ENCODE data around the gene ADD2. TPM values are rescaled to one million over a fixed set of nuclear protein-coding genes. Genes with fewer than 3 reads are reported as not detected.

Gene ADD2
- total and polyA plus RNA-seq, 4 donors, result 0.08 to 156 (median 0.16) TPM; not detected in 1

DNA sequence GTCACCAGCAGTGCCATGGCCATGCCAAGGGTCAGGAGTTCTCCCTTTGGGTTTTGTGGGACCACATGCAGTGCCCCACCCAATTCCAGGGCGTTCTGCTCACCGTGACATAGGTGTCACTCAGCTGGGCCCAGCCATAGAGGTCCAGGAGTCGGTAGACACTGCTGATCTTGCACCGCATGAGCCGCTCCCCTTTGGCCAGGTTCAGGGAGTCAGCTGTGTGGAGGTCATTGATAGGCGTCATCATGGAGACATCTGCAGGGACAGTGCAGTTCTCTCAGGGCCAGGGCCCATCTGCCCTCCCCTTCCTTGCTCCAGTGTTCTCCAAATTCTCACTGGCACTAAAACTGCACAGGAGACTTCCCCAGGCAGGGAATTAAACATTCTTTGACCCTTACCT lies 71.9 kb downstream of the ADD2 start:
- Histone ChIP-seq H3K27me3 (ENCODE audit: control insufficient read depth in 4 of 4, insufficient read depth in 4 of 4, low read length in 3 of 4) (peaks cover 0 to 2% (median 0%) of the 10 kb centered on the region in 4 donors), H3K9me3 (ENCODE audit: control insufficient read depth in 4 of 4, low read length in 3 of 4) (no peaks in the 10 kb centered on the region), H3K4me1 (ENCODE audit: control insufficient read depth in 4 of 4, insufficient read depth in 4 of 4, low read length in 3 of 4) (no peaks in the 10 kb centered on the region), H3K4me3 (ENCODE audit: low read depth in 1 of 3, low read length in 3 of 3) (no peak overlapping the region), H3K9ac (ENCODE audit: low read depth in 1 of 2, low read length in 2 of 2) (no peak overlapping the region), H3K27ac (ENCODE audit: low read depth in 1 of 2, low read length in 2 of 2) (no peak overlapping the region), H3K36me3 (ENCODE audit: control insufficient read depth in 4 of 4, insufficient read depth in 3 of 4, low read depth in 1 of 4, low read length in 3 of 4) (no peaks in the 10 kb centered on the region)
- no peak for DNase-seq (ENCODE audit: low spot score)
- TF ChIP-seq ATF3 (IDR thresholded peaks at IDR 0.05), result no peak
- no peak for TF ChIP-seq YY1 (IDR thresholded peaks at IDR 0.05)
- TF ChIP-seq HNF4G (IDR thresholded peaks at IDR 0.05), result no peak
- TF ChIP-seq HNF4A (conservative IDR thresholded peaks at IDR 0.05), result no peak
- TF ChIP-seq RXRA (IDR thresholded peaks at IDR 0.05), result no peak
- TF ChIP-seq RAD21 (IDR thresholded peaks at IDR 0.05), result no peak
- TF ChIP-seq GABPA (IDR thresholded peaks at IDR 0.05 in 1 of 2, conservative IDR thresholded peaks at IDR 0.05 in 1 of 2), result no peak
- TF ChIP-seq, protein P1, sequence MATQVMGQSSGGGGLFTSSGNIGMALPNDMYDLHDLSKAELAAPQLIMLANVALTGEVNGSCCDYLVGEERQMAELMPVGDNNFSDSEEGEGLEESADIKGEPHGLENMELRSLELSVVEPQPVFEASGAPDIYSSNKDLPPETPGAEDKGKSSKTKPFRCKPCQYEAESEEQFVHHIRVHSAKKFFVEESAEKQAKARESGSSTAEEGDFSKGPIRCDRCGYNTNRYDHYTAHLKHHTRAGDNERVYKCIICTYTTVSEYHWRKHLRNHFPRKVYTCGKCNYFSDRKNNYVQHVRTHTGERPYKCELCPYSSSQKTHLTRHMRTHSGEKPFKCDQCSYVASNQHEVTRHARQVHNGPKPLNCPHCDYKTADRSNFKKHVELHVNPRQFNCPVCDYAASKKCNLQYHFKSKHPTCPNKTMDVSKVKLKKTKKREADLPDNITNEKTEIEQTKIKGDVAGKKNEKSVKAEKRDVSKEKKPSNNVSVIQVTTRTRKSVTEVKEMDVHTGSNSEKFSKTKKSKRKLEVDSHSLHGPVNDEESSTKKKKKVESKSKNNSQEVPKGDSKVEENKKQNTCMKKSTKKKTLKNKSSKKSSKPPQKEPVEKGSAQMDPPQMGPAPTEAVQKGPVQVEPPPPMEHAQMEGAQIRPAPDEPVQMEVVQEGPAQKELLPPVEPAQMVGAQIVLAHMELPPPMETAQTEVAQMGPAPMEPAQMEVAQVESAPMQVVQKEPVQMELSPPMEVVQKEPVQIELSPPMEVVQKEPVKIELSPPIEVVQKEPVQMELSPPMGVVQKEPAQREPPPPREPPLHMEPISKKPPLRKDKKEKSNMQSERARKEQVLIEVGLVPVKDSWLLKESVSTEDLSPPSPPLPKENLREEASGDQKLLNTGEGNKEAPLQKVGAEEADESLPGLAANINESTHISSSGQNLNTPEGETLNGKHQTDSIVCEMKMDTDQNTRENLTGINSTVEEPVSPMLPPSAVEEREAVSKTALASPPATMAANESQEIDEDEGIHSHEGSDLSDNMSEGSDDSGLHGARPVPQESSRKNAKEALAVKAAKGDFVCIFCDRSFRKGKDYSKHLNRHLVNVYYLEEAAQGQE (IDR thresholded peaks at IDR 0.05), result no peak
- no peak for TF ChIP-seq NR2F2 (IDR thresholded peaks at IDR 0.05)
- TF ChIP-seq FOXA2 (IDR thresholded peaks at IDR 0.05), result no peak
- TF ChIP-seq TAF1 (conservative IDR thresholded peaks at IDR 0.05), result no peak
- no peak for TF ChIP-seq FOXA1 (IDR thresholded peaks at IDR 0.05)
- no peak for TF ChIP-seq ZBTB33 (IDR thresholded peaks at IDR 0.05)
- no peak for TF ChIP-seq CTCF (IDR thresholded peaks at IDR 0.05; ENCODE audit: low read depth, low read length, missing input control)
- no peak for TF ChIP-seq EGR1 (IDR thresholded peaks at IDR 0.05; ENCODE audit: low read depth in 2 of 2)
- no peak for TF ChIP-seq JUND (IDR thresholded peaks at IDR 0.05)
- TF ChIP-seq SP1 (IDR thresholded peaks at IDR 0.05), result no peak
- TF ChIP-seq, protein P2, sequence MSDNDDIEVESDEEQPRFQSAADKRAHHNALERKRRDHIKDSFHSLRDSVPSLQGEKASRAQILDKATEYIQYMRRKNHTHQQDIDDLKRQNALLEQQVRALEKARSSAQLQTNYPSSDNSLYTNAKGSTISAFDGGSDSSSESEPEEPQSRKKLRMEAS (IDR thresholded peaks at IDR 0.05), result no peak
- WGBS, result 91% methylated on average over 6 of the region's 6 CpGs

Data from liver (tissue), 9 donors.